ENCODE data around the gene RIPOR3.

DNA sequence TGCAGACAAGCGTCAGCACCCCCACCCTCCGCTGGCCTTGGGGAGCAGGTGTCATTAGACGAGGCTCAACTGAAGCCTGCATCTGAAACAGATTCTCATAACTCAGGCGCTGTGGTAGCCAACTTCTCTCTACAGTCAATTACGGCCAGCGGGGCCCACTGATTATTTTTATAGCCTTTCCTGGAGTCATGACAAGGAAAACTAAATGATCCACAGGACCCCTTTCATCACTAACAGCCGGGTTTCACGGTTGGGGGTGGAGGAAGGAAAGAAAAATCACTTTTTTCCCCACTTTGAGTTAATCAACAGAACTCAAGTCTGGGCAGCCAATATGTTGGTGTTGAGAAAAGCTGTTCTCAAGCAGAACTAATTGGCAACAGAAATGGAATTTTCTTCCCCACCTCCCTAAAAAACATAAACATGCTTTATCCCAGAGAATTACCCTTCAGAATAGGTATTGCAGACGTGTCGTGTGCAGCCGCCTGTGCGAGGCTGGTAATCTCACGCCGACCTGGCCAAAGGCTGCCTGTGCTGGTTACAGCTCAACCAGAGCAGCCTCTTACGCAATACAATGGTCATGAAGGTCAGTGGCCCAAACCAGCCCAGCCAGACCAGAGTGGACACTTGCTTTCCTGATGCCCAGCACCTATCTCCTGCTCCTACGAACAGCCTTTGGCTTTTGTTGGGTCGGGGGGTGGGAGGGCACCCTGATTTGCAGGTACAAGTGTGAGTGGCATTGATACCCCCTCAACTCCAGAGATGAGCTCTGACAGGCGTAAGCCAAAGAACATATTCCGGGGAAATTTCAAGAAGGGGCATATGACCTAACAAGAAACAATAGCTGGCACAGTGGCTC lies 11.0 kb downstream of the RIPOR3 start:
- TF ChIP-seq, protein P1, sequence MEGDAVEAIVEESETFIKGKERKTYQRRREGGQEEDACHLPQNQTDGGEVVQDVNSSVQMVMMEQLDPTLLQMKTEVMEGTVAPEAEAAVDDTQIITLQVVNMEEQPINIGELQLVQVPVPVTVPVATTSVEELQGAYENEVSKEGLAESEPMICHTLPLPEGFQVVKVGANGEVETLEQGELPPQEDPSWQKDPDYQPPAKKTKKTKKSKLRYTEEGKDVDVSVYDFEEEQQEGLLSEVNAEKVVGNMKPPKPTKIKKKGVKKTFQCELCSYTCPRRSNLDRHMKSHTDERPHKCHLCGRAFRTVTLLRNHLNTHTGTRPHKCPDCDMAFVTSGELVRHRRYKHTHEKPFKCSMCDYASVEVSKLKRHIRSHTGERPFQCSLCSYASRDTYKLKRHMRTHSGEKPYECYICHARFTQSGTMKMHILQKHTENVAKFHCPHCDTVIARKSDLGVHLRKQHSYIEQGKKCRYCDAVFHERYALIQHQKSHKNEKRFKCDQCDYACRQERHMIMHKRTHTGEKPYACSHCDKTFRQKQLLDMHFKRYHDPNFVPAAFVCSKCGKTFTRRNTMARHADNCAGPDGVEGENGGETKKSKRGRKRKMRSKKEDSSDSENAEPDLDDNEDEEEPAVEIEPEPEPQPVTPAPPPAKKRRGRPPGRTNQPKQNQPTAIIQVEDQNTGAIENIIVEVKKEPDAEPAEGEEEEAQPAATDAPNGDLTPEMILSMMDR (IDR thresholded peaks at IDR 0.05; ENCODE audit: low read depth, low read length, missing input control), result no peak
- TF ChIP-seq, protein P2, sequence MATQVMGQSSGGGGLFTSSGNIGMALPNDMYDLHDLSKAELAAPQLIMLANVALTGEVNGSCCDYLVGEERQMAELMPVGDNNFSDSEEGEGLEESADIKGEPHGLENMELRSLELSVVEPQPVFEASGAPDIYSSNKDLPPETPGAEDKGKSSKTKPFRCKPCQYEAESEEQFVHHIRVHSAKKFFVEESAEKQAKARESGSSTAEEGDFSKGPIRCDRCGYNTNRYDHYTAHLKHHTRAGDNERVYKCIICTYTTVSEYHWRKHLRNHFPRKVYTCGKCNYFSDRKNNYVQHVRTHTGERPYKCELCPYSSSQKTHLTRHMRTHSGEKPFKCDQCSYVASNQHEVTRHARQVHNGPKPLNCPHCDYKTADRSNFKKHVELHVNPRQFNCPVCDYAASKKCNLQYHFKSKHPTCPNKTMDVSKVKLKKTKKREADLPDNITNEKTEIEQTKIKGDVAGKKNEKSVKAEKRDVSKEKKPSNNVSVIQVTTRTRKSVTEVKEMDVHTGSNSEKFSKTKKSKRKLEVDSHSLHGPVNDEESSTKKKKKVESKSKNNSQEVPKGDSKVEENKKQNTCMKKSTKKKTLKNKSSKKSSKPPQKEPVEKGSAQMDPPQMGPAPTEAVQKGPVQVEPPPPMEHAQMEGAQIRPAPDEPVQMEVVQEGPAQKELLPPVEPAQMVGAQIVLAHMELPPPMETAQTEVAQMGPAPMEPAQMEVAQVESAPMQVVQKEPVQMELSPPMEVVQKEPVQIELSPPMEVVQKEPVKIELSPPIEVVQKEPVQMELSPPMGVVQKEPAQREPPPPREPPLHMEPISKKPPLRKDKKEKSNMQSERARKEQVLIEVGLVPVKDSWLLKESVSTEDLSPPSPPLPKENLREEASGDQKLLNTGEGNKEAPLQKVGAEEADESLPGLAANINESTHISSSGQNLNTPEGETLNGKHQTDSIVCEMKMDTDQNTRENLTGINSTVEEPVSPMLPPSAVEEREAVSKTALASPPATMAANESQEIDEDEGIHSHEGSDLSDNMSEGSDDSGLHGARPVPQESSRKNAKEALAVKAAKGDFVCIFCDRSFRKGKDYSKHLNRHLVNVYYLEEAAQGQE (IDR thresholded peaks at IDR 0.05), result peak; percentile 64
- TF ChIP-seq JUND (IDR thresholded peaks at IDR 0.05) (peak in 1 of 2 donors; percentile 57), ZBTB33 (IDR thresholded peaks at IDR 0.05) (peak; percentile 75), YY1 (IDR thresholded peaks at IDR 0.05) (peak; percentile 79)

All from liver (tissue), 3 donors.